Gastroesophageal sphincter (tissue), 4 donors: ENCODE results near the gene CACNA1C. TPM values are rescaled to one million over a fixed set of nuclear protein-coding genes. Genes with fewer than 3 reads are reported as not detected.

Source experiments
- ATAC-seq: fragments of 150-250 bp; one replicate; pipeline ENCODE4 v1.9.1; 2016; ENCODE audit warnings: mild to moderate bottlenecking, moderate library complexity
- H3K27ac ChIP-seq, 4 donors: fragments of 200-600 bp; sonication (generic) in 3 of 4; 1 replicate in 3 of 4; 2 replicates in 1 of 4; pipeline ENCODE4 v1.5.1; 2016 to 2019
- H3K27me3 ChIP-seq: fragments of 200-600 bp; sonication (generic); one replicate; pipeline ENCODE4 v1.5.1; 2019
- H3K36me3 ChIP-seq, 2 donors: fragments of 200-600 bp; sonication (generic); one replicate each; pipeline ENCODE4 v1.5.1; 2019; ENCODE audit warnings: control low read depth in 1 of 2
- H3K4me1 ChIP-seq, 3 donors: fragments of 200-600 bp; sonication (generic); 1 replicate in 2 of 3; 2 replicates in 1 of 3; pipeline ENCODE4 v1.5.1; 2016 to 2019; ENCODE audit warnings: control low read depth in 2 of 3
- H3K4me3 ChIP-seq, 2 donors: fragments of 200-600 bp; sonication (generic); one replicate each; pipeline ENCODE4 v1.5.1; 2019; ENCODE audit warnings: mild to moderate bottlenecking in 1 of 2, moderate library complexity in 1 of 2
- H3K9me3 ChIP-seq, 3 donors: fragments of 200-600 bp; sonication (generic); one replicate each; pipeline ENCODE4 v1.5.1; 2017 to 2019; ENCODE audit warnings: control low read depth in 2 of 3
- EP300 ChIP-seq: sonication (generic); formaldehyde crosslinking; IDR thresholded peaks from one replicate; pipeline ENCODE4 v1.6.1; 2017; ENCODE audit warnings: antibody characterized with exemption, mild to moderate bottlenecking
- POLR2A ChIP-seq, 2 donors: fragments of 450-650 bp; IDR thresholded peaks; one replicate each; pipeline ENCODE4 v1.6.1; 2017; ENCODE audit warnings: antibody characterized with exemption in 2 of 2, mild to moderate bottlenecking in 2 of 2, moderate library complexity in 1 of 2
- POLR2AphosphoS5 ChIP-seq: sonication (generic); formaldehyde crosslinking; IDR thresholded peaks from one replicate; pipeline ENCODE4 v1.6.1; 2017; ENCODE audit warnings: antibody characterized with exemption
- whole genome bisulfite sequencing, 2 donors: methylation state at CpG; one replicate each; pipeline ENCODE4 v1.1.5; 2018; ENCODE audit warnings: low coverage in 1 of 2; 5-methylcytosine and 5-hydroxymethylcytosine counted together
- total RNA-seq, 4 donors: library from RNA; depleted of rRNA; stranded (reverse); fragments of >200 nt; gene quantifications; one replicate each; pipeline ENCODE4 v1.1.0, GENCODE V29; 2016
- TF ChIP-seq, protein P1 (sequence below), 4 experiments: fragments of 200-600 bp in 2 of 4; fragments of 450-650 bp in 2 of 4; sonication (generic) in 1 of 4; IDR thresholded peaks; one replicate each; pipeline ENCODE4 v1.5.1; 2017 to 2019; ENCODE audit warnings: antibody characterized with exemption in 4 of 4, mild to moderate bottlenecking in 2 of 4, moderate library complexity in 2 of 4

CACNA1C gene
- total RNA-seq, 4 donors from 2014 or later = 22.9 to 96.2 (median 41.4) TPM

DNA sequence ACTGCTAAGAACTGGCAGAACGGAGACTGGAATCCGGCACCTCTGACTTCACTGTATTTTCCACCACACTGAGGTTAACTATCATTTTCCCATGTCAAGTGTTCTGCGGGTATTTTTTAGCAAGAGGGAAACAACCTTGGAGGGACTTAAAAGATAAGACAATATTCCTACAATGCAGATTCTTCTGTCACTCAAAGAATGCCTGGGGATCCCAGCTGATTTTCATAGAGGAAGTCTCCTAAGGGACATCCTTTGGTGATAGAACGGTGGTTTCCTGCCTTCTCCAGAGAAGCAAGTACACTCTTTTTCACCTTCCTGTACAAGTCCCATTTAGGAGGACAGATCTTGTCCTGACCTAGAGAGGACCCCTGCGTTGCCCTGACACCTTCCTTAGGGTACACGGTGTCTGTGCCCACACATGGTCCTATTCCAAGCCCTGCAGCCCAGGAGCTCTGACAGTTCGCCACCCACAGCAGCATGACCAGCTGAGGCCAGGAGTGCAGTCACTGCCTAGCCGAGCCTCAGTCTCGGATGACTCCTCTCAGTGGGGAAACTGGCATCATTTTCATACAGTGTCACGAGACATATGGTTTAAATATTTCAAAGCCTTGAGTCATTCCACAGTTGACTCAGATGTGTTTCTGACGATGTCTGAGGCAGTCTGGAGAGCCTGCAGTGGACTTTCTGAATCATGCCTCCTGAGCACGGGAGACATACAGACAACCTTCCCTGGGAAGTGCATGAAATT, 560.7 kb downstream of the CACNA1C start:
- no peaks in the 10 kb centered on the region for H3K27me3 ChIP-seq
- H3K36me3 ChIP-seq = peaks cover 0 to 87% of the 10 kb centered on the region in 2 donors
- TF ChIP-seq POLR2AphosphoS5 = peak; percentile 62
- TF ChIP-seq, protein P1, sequence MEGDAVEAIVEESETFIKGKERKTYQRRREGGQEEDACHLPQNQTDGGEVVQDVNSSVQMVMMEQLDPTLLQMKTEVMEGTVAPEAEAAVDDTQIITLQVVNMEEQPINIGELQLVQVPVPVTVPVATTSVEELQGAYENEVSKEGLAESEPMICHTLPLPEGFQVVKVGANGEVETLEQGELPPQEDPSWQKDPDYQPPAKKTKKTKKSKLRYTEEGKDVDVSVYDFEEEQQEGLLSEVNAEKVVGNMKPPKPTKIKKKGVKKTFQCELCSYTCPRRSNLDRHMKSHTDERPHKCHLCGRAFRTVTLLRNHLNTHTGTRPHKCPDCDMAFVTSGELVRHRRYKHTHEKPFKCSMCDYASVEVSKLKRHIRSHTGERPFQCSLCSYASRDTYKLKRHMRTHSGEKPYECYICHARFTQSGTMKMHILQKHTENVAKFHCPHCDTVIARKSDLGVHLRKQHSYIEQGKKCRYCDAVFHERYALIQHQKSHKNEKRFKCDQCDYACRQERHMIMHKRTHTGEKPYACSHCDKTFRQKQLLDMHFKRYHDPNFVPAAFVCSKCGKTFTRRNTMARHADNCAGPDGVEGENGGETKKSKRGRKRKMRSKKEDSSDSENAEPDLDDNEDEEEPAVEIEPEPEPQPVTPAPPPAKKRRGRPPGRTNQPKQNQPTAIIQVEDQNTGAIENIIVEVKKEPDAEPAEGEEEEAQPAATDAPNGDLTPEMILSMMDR (IDR thresholded peaks at IDR 0.05) = no peak
- WGBS, 2 donors = 54 to 61% methylated on average over 5 to 6 of the region's 12 CpGs
- H3K4me1 ChIP-seq = peaks cover 0 to 20% (median 3%) of the 10 kb centered on the region in 3 donors
- no peaks in the 10 kb centered on the region for H3K9me3 ChIP-seq
- no peak overlapping the region for H3K4me3 ChIP-seq
- peak overlapping the region in 3 of 4 donors; percentile 63 to 71 (median 64) for H3K27ac ChIP-seq
- peak; percentile 91 for ATAC-seq

DNA sequence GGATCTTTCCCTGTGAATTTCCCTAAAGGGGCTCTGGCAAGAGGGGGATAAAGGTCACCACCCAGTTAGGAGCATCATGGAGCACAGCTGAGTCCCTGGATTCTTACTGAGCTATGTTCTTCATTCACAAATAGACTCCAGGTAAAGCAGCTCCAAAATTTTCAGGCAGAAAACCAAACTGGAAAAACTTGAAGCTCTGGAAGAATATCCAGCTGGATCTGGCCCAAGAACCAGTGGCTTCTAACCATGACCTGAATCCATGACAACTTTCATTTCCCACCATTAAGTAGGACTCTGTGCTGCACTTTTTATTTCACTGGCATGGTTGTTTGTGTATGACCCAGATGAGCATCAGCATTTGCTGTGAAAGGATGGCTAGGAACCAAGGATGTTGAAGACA, 561.6 kb downstream of the CACNA1C start:
- no peak for ATAC-seq
- Histone ChIP-seq H3K4me3 (no peak overlapping the region), H3K9me3 (no peaks in the 10 kb centered on the region), H3K4me1 (peaks cover 0 to 20% (median 3%) of the 10 kb centered on the region in 3 donors), H3K36me3 (peaks cover 0 to 87% of the 10 kb centered on the region in 2 donors), H3K27me3 (no peaks in the 10 kb centered on the region), H3K27ac (peak overlapping the region in 3 of 4 donors; percentile 32 to 71 (median 63))
- no peak for TF ChIP-seq EP300
- TF ChIP-seq, protein P1 (IDR thresholded peaks at IDR 0.05) = no peak
- TF ChIP-seq POLR2A (IDR thresholded peaks at IDR 0.05) = no peak
- no peak for TF ChIP-seq POLR2AphosphoS5

DNA sequence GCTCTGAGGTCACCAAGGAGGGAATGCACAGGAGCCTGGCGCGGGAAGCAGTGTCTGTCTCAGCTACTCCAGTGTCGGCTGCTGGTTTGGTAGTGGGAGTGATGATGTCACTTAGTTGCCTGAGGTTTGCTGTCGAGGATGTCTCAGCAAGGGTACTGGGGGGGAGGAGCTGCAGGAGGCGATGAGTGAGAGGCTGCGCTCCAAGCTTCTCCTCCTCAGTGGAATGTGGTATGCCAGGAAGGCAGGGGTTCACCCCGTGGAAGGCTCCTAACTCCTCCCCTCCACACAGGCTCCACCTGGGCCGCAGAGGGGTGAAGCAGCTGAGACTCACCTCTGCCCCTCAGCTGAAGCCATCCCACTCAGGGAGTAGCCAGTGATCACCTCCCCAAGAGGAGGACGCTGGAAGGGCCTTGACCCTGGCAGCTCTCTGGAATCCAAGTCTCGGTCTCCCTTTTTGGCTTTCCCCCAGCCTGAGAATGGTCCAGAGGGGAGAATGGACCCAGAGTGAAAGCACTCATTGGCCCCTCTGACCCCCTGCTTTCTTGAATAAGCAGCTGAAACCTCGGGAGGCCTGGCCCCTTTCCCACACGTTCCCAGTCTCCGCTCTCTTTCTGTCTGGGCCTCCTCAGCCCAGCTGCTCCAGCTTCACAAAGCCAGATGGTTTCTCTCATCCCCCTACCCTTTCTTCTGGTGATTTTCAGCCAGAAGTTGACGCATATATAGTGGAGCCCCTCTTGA, 563.0 kb downstream of the CACNA1C start:
- WGBS, 2 donors = 43 to 62% methylated on average over 4 to 7 of the region's 14 CpGs
- Histone ChIP-seq H3K4me1 (peaks cover 0 to 20% (median 3%) of the 10 kb centered on the region in 3 donors), H3K36me3 (peaks cover 0 to 86% of the 10 kb centered on the region in 2 donors), H3K9me3 (no peaks in the 10 kb centered on the region), H3K4me3 (no peak overlapping the region), H3K27ac (peak overlapping the region in 2 of 4 donors; percentile 5 to 12), H3K27me3 (no peaks in the 10 kb centered on the region)
- no peak for ATAC-seq
- TF ChIP-seq EP300 (no peak), POLR2AphosphoS5 (no peak), POLR2A (IDR thresholded peaks at IDR 0.05) (no peak)
- TF ChIP-seq, protein P1 (IDR thresholded peaks at IDR 0.05) = no peak

DNA sequence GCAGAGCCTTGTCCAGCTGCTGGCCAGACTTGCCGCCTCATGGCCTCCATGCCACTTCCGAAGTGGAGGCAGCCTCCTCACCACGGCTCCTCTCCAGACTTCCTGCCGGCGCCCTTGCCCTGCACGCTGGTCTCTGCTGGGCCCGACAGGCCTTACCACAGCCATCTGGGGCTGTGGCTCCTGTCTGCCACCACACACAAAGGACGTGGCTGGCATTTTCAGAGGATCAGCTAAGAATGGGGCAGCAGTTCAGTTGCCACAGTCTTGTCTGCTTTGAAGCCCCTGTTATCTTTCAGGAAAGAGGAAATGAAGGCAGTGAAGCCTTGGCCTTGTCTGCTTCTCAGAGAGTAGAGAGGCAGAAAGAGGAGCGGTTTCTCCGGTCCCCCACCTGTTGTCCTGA, 564.0 kb downstream of the CACNA1C start:
- ATAC-seq = no peak
- Histone ChIP-seq H3K4me3 (no peak overlapping the region), H3K9me3 (no peaks in the 10 kb centered on the region), H3K27me3 (no peaks in the 10 kb centered on the region), H3K4me1 (peaks cover 0 to 20% (median 3%) of the 10 kb centered on the region in 3 donors), H3K36me3 (peaks cover 0 to 85% of the 10 kb centered on the region in 2 donors), H3K27ac (no peak overlapping the region)
- TF ChIP-seq POLR2A (IDR thresholded peaks at IDR 0.05) = no peak
- TF ChIP-seq EP300 = no peak
- no peak for TF ChIP-seq POLR2AphosphoS5
- TF ChIP-seq, protein P1 (IDR thresholded peaks at IDR 0.05) = no peak
- 100% methylated on average over 1 to 4 of the region's 10 CpGs for WGBS, 2 donors
